Embryonic facial prominence (tissue), 1 donor: ENCODE measurements around the gene RNF144B.

Source experiments
- DNase-seq: peaks from one replicate; pipeline ENCODE4 v3.0.0-alpha.2; 2016; ENCODE audit errors: extremely low spot score

The RNF144B gene

DNA sequence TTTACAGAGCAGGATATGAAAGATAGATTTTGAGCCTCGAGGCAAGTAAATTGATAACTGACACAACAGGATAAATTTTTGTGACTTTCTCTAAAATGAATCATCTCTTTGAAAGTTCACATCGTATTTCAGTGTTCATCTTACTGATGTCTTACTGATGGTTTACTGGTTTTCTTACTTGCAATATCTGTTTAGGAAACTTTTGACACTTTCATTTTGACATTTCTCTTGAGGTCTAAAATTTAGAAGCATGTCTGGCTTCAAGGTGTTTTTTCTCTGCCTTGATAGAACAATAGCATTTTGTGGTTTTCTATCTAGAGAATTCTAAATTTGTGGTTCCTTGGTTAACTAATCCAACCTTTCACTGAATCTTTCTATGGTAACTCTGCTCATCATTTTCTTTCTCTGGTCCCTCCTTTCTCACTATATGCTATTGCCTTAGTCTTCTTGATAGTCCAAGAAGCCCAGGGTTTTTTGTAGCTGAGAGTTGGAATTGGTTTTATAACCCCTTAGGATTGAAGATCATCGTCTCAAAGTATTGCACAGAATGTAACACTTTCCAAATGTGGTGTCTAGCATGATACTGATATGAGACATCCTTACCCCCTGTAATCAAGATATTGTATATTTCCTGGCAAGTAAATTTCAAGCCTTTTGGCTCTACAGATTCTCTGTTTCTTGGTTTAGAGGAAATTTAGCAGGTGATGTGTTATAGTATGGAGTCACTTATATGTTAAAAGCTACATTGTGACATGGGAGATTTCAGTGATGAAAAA lies 98.7 kb downstream of the RNF144B start:
- no peak for DNase-seq

DNA sequence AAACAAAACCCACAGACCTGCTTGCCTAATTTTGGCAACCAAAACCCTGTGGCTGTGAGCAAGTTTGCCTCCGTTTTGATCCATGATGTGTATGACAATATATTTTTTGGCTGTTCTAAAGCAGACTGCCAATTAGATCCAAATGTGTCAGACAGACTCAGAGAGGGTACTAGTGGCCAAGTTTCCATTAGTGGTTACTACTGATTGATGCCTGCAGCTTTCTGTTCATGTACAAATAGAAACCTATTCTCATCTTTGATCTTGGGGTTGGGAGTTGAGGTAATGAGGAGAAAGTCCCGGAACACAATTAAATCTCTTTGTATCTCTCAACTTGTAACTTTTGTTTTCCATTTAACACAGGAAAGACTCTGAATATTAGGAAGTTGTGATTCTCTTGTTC lies 100.9 kb downstream of the RNF144B start:
- no peak for DNase-seq

DNA sequence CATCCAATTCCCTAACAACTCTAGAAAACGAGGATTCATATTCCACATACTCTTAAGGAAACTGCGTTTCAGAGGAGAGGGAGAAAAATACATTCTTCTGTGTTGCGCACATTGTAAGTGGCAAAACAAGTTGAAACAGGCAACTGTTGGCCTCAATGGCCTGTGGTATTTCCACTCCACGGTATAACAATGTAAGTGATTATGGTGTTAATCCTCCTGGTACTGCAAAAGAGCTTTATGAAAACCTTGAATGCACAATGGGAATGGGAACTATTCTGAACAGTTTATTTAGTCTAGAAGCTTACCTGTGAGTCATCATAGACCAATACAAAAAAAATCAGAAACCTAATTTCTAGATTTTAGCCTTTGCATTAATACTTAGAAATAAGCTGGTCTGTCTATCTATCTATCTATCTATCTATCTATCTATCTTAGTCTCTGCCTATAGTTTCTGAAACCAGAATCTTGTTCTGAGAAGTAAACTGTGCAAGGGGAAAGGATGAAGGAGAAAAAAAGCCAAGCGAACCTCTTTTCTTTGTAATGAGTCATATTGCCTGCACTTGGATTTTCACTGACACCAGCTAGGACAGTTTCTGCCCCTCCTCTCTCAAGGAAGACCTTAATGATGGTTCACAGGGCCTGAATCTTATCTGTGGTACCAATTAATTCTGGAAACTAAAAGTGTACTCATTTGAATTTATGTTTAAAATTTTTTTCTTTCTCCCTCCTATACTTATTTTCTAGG lies 101.5 kb downstream of the RNF144B start:
- no peak for DNase-seq

DNA sequence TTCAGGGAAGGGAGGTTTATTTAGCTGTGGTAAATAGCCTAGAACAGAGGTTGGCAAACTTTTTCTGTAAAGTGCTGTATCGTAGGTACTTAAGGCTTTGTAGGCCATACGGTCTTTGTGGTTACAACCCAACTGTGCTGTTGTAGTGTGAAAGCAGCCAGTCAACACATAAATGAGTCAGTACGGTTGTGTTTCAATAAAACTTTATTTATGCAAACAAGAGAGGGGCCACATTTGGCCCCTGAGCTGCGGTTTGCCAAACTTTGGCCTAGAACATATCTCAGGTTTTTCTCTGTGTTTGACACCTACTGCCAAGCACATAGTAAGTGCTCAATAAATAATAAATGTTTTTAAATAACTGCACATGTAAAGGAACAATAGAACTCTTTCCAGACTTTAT lies 102.2 kb downstream of the RNF144B start:
- DNase-seq, result no peak

DNA sequence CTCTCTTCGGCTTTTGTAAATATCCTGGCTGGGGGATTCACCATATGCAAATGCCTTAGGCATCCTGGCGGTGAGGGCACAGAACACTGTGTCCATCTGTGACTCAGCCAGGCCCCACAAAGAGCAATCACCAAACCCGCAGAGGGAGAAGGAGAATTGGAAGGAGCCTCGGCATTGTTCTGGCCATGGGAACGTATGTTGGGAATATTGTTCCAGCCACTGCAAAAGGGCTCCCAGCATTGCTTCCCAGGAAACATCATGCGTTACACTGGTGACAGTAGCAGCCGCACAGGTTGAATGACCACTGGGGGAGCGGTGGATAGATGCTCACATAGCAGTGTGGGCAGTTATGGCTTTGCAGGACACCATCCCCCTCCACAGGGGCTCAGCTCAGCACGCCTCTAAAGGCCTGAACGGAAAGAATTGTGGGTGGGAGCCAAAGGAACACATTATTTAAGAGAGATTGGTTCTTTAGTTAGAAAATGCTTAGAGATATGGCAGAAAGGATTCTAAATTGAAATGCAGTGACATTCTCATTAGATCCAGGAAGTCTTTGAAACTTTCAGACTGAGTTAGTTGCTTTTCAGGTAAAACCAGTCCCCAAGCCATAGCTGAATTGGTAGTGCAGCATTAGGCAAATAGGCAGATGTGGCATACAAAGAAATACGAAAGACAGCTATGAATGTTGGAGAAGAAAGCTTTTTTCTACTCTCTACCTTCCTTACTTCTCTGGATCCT lies 104.3 kb downstream of the RNF144B start:
- no peak for DNase-seq

DNA sequence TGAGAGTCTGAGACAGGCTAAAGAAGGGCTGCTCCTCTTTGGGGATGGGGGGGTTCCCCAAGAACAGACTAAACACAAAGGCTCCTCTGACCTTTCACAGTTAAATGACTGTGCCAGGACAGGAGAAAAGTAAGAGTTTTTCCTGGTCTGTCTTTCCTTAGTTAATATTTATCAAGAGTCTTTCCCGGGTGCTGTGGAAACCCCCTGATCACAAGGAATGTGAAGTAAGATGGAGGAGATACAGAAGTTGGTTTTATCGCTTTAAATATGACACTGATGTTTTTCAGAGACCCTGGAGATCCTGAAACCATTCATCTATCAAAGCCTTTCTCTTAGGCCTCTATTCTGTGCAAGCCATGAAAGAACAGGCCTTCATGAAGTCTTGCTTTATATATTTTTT lies 105.8 kb downstream of the RNF144B start:
- no peak for DNase-seq

DNA sequence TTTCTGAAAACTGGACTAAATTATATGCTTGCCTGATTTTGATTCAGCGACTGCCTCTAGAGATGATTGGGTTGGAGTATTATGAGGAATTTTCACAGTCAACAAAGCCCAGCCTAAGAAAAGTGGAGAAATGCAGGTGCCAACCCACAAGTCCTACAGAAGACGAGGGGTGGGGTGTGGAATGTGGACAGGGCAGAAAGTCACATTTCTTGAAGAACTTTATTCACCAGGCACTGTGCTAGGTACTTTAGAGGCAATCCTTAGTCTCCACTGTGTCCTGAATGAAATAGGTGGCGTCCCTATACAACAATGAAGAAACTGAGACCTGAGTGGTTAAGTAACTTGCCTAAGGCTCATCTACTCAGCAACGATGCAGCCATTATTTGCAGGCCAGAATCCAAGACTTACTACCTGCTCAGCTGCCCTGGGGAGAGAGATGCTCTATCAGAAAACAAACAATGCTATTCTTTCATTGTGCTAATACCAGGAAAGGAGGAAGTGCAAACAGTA lies 106.3 kb downstream of the RNF144B start:
- DNase-seq, result no peak

DNA sequence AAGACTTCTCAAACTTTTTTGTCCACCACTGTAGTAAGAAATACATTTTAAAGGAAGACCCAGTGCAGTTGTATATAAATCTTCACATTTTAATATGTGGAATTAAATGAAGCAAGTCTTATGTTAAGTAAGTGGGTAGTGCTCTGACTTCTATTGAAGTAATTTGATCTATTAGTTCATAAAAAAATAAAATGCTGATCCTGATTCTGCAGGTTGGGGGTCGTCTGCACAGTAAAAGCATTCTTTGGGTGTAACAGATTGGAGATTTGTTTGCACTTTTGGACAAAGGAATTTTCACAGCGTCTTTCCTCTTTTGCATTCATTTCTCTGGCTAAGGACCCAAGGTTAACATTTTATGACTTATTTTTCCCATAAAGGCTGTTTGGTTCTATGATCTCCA lies 106.8 kb downstream of the RNF144B start:
- DNase-seq, result no peak

DNA sequence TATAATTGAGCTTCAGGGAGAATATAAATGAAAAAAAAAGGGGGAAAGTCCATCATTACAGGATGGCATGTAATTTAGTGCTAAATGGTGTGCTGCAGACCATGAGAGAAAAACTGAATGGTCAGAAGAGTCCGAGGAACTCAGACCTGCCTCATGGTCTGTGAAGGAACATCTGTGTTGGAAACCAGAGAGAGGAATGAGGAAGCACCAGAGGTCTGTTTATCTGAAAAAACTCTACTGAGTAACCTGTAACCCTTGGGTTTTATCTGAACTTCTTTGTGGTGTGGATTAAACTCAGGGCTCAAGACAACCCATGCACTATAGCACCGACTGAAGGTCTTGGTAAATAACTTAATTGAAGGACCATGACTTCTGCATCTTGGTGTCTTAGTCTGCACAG lies 108.1 kb downstream of the RNF144B start:
- DNase-seq, result no peak

DNA sequence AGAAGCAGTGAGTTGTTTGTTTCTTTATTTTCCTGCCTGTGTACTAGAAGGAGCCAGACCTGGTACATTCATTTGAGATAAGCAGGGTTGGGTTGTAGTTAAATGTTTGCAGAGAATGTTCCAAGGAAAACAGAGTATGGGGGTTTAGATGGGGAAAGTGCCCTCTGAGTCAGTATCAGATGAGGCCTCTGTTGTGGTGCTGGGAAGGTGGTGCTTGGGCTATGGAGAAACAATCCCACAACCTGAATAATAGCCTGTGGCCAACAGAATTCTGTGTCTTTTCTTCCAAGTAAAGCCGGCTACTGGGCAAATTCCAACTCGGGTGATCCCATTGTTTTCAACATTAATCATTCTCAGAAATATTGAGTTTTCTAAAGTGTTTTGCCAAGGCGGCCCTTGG lies 109.3 kb downstream of the RNF144B start:
- DNase-seq, result no peak

DNA sequence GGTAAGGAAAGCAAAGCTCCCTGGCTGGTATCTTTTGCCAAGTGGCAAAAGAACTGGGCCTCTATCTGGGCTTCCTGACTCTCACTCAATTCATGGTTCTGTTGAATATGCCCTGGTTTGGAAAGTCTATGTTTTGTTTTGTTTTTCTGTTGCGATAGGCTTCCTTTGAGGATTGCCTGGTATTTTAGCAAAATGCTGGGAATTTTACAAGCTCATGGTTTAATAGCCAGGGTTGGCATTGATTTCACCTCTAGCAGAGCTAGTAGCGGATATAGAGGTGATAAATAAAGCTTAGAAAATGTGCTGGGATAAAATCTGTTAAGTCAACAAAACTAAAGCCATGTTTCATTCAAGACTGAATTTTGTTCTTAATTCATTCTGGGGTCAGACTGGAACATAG lies 109.9 kb downstream of the RNF144B start:
- no peak for DNase-seq

DNA sequence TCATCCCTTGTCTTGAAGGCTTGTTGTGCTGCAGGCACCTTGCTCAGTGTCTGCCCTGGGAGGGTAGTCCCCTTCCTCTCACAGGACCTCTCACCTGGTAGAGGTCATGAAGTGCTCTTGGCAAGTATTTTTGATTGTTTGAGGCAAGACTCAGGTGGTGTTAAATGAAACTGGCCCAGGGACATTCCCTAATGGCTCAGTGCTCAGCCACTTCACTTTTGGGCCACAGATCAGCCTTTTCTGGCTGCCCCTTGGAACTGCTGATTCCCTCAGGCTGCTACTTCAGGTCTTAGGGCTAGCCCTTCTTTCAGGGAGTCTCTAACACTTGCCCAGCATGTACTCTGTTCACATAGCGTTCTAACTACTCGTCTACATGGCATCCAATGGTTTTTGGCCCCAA lies 111.3 kb downstream of the RNF144B start:
- DNase-seq, result no peak

DNA sequence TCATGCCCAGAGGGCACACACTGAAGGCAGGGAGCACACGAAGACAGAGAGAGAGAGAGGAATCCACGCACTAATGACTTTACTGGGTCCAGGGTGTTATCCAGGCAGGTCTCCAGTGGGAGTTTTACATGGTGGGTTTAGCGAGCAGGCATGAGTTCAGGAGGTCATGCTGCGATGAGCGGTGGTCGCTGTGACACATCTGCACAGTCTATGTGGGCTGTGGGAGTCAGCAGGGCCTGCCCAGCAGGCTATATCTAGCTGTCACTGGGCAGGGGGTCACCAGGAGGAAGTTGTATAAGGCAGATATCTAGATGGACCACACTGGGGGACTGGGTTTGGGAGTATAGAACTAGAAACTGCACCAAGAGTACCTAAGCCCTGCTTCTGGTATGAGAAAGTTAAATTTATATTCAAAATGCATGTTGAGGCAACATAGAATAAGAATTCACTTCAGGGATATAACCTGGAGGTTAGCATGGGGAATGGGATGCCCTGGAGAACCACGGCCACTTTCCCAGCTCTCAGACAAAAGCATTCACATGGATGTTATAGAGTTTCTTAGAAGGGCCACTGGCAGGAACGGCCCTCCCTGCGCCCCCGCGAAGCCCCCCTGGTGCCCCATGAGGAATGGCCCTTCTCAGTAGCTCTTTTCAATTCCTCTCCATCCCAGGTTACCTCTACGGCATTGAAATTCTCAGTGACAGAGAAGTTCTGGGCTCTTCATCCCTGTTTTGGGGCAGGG lies 113.9 kb downstream of the RNF144B start:
- no peak for DNase-seq

DNA sequence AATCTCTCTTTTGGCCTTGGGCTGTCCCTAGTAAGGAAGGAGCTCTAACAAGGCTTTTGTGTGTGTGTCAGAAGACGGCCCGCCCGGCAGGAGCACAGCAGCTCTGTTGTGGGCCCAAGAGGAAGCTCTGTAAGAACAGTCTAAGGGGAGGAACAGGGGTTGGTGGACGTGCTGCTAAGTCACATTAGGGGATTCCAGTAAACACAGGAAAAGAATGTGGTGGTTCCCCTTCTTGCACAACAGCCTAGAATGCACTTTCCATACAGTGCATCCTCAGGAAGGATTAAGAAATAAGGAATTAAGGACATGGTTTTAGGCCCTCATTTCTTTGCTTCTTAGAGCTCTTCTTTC lies 114.5 kb downstream of the RNF144B start:
- no peak for DNase-seq

DNA sequence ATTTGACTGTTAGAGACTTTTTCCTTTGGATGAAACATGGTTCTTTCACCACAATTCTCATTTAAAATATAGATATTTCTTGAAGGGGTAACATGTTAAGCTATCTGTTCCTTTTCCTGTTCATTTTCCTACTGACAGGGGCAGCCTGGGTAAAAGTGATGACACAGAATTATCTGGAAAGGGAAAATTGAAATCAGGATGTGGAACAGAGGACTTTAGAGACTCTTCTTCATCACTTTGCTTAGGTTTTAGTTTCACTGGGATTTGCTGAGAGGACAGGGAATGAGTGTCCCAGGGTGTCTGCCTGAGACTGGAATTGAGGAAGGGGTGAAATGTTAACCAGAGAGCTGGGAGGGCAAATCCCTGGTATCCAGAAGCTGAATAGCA lies 116.0 kb downstream of the RNF144B start:
- DNase-seq, result no peak

DNA sequence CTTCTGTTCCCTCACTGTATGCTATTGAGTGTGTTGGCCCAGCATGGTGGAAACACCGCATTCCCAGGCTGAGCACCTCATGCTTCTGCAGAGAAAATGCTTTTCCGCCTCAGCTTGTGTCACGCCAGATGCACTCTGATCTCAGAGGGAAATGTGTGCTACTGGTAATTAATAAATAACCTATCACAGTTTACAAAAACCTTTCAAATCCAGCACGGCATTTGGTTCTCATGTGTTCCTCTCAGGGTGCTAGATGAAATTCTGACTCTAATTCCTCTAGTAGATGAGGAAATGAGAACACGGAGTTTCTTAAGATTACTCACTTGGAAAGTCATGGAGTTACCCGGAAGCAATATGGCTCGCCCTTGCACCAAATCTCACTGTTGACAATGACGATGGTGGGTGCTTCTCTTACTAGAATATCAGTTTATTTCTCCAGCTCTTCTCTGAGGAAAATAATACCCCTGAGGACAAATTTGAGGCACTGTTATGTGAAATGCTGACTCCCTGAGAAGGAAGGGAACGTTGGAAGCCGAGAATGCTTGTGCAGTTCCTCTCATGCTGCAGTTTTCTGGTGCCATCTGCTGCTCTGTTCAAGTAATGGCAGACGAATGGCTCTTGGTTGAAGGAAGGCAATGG lies 116.6 kb downstream of the RNF144B start:
- DNase-seq, result peak; percentile 74

DNA sequence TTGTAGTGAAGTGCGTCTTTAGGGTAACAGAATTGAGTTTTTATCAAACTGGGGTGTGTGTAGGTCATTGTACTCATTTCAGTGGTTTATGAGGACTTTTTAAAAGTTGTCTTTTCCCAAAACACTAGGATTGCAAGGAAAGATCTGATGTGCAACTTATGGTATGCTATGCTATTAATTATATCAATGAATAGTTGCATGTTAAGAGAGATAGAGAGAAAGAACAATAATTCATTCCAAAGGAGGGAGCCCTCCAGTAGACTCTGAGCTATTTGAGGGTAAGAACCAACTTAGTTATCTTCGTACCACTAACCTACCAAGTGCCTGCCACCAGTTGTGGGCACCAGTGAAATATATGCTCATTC lies 117.1 kb downstream of the RNF144B start:
- DNase-seq, result no peak

DNA sequence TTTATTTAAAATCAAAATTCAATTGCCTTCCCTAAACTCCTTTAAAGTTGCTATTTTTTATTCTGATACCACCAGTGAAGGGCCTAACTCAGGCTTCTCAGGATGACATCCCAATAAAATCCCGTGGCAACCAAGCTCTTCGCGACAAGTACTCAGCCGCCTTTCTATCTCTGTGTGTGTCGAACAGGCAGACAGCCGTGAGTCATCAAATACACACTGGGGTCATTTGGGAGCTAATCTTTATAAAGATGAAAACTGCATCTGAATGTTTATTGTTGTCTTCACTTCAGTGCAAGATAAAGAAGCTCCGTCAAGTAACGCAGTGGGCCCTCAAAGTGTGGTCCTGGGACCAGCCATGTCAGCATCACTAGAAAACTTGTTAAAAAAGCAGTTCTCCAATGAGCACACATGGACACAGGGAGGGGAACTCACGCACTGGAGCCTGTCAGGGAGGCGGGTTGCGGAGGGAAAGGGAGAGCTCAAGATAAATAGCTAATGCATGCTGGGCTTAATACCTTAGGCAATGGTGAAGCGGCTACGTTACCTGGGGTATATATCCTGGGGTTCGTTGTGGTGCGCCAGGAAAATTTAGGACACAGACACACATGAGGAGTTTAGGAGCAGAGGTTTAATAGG lies 119.3 kb downstream of the RNF144B start:
- DNase-seq, result no peak

DNA sequence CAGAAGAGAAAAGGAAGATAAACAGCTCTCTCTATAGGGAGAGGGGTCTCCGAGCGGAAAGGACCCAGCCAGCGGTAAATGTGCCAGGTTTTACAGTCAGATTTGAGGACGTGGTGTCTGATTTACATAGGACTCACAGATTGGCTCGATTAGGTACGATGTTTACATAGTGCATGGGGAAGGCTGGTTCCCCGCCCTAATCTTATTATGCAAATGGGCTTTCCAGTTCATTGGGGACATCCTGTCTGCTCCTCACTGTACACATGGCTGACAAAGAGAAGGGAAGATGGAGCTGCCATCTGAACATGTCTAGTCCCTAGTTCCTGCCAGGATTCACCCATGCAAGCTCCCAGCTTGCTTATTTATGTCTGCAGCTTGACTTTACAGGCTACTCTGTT lies 119.9 kb downstream of the RNF144B start:
- no peak for DNase-seq

DNA sequence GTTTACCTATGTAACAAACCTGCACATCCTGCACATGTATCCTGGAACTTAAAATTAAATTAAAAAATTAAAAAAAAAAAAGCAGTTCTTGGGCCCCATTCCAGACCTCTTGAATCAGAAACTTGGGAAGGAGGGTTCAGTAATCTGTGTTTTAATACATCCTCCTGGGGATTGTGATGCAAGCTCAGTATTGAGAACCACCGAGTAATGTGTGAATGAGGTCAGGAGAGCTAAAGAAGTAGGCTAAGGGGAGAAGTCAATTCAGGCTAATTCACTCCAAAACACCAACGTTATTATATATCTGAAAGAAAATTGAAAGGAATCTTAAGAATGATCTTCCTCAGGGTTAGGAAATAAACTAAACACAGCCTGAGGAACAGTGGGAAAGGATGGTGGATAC lies 120.4 kb downstream of the RNF144B start:
- no peak for DNase-seq
